ENCODE data around the gene SIRT2.

DNA sequence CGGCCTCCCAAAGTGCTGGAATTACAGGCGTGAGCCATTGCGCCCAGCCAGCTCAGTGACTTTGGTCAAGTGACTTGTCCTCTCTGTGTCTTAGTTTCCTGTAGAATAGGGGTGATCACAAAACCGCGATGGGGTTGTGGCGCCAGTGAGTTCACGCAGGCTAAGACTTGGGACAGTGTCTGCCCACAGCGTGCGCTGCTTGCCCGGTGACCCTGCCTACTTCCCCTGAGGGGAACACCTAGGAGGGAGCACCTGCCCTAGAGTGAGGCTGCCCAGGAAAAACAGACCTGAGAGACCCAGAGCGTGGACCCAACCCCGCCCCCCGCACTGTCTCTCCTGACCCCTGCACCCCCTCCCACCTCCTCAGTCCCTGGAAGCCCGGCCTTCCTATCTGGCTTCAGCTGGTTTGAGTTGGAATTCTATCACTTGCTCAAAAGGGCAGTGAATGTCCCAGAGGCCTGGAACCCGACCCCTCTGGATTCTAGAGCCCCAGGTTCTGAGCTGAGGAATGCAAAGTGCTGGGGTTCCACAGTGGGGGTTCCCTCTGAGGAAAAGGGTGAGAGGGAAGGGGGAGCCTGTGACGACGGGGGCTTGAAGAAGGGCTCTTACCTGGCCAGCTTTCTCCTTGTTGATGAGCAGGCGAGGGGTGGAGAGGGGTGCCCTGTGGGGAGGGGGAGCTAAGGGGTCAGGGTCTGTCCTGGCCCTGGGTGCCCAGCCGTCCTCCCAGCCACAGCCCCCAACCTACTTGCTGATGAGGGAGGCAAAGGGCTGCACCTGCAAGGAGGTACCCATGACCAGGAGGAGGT, 19.1 kb downstream of the SIRT2 start:
- no peak for TF ChIP-seq BHLHE40 (IDR thresholded peaks at IDR 0.05; ENCODE audit: borderline replicate concordance)
- TF ChIP-seq ELF4 (IDR thresholded peaks at IDR 0.05) = no peak
- no peak for TF ChIP-seq TARDBP (IDR thresholded peaks at IDR 0.05)
- TF ChIP-seq, protein P1, sequence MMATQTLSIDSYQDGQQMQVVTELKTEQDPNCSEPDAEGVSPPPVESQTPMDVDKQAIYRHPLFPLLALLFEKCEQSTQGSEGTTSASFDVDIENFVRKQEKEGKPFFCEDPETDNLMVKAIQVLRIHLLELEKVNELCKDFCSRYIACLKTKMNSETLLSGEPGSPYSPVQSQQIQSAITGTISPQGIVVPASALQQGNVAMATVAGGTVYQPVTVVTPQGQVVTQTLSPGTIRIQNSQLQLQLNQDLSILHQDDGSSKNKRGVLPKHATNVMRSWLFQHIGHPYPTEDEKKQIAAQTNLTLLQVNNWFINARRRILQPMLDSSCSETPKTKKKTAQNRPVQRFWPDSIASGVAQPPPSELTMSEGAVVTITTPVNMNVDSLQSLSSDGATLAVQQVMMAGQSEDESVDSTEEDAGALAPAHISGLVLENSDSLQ (IDR thresholded peaks at IDR 0.05) = no peak
- TF ChIP-seq NFRKB (IDR thresholded peaks at IDR 0.05) = no peak
- TF ChIP-seq SP1 (IDR thresholded peaks at IDR 0.05) = no peak
- TF ChIP-seq ARNT (IDR thresholded peaks at IDR 0.05) = no peak
- TF ChIP-seq ZNF384 (IDR thresholded peaks at IDR 0.05) = no peak
- TF ChIP-seq SUZ12 (IDR thresholded peaks at IDR 0.05) = no peak

Measured in HEK293T (cell line).